ENCODE results near the gene FBLL1.

FBLL1 gene

GRCh38 chr5:168494057-168494555, 35.0 kb upstream of the FBLL1 start:
- H3K4me3 ChIP-seq (ENCODE audit: low read depth, low read length): no peak overlapping the region
- DNase-seq (ENCODE audit: low read depth): no peak
- TF ChIP-seq, protein P1, sequence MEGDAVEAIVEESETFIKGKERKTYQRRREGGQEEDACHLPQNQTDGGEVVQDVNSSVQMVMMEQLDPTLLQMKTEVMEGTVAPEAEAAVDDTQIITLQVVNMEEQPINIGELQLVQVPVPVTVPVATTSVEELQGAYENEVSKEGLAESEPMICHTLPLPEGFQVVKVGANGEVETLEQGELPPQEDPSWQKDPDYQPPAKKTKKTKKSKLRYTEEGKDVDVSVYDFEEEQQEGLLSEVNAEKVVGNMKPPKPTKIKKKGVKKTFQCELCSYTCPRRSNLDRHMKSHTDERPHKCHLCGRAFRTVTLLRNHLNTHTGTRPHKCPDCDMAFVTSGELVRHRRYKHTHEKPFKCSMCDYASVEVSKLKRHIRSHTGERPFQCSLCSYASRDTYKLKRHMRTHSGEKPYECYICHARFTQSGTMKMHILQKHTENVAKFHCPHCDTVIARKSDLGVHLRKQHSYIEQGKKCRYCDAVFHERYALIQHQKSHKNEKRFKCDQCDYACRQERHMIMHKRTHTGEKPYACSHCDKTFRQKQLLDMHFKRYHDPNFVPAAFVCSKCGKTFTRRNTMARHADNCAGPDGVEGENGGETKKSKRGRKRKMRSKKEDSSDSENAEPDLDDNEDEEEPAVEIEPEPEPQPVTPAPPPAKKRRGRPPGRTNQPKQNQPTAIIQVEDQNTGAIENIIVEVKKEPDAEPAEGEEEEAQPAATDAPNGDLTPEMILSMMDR (IDR thresholded peaks at IDR 0.05; ENCODE audit: low read depth, low read length, missing control alignments): no peak

DNA sequence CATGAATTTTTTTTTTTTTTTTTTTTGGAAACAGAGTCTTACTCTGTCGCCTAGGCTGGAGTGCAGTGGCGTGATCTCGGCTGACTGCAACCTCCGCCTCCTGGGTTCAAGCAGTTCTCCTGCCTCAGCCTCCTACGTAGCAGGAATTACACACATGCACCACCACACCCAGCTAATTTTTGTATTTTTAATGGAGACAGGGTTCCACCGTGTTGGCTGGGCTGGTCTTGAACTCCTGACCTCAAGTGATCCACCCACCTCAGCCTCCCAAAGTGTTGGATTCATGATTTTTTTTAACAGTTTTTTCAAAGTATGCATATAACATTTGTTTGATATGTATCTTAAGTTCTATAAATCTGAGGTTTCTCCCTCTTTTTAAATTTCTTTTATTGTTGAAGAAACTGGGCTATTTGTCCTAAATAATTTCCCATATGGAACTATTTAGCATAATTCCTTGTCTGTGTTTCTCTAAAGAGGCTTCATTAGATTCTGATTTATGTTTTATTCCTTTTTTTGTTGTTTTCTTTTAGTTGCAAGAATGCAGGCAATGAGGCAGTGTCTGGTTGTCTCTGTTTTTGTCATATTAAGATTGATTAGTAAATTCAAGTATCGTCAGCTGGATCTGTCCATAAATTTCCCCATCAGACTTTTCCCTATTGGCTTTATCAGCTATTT, 26.4 kb upstream of the FBLL1 start:
- TF ChIP-seq, protein P1 (IDR thresholded peaks at IDR 0.05; ENCODE audit: low read depth, low read length, missing control alignments): no peak
- no peak for DNase-seq (ENCODE audit: low read depth)

GRCh38 chr5:168513861-168514428, 15.2 kb upstream of the FBLL1 start:
- H3K4me3 ChIP-seq (ENCODE audit: low read depth, low read length): no peak overlapping the region
- DNase-seq (ENCODE audit: low read depth): no peak
- TF ChIP-seq, protein P1 (IDR thresholded peaks at IDR 0.05; ENCODE audit: low read depth, low read length, missing control alignments): no peak

More for the DNA sequence above, 26.4 kb upstream of the FBLL1 start:
- no peak overlapping the region for H3K4me3 ChIP-seq (ENCODE audit: low read depth, low read length)

DNA sequence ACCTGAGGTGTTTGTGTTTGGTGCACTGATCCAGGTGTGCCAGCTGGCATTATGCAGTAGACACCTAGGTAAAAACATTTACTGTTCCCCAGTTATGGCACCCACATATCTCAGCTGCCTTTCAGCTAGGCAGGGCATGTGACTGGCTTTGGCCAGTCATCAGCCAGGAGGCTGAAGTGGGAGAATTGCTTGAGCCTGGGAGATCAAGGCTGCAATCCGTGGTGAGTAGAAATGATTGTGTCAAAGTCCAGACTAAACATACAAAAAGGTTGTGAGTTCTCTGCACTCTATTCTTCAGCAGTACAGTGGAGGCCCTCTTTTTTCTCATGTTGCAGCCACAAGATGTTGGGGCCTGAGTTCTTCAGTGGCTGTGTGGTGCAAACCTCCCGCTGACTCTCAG, 3.2 kb upstream of the FBLL1 start:
- no peak overlapping the region for H3K4me3 ChIP-seq (ENCODE audit: low read depth, low read length)
- DNase-seq (ENCODE audit: low read depth): no peak
- TF ChIP-seq, protein P1 (IDR thresholded peaks at IDR 0.05; ENCODE audit: low read depth, low read length, missing control alignments): no peak

DNA sequence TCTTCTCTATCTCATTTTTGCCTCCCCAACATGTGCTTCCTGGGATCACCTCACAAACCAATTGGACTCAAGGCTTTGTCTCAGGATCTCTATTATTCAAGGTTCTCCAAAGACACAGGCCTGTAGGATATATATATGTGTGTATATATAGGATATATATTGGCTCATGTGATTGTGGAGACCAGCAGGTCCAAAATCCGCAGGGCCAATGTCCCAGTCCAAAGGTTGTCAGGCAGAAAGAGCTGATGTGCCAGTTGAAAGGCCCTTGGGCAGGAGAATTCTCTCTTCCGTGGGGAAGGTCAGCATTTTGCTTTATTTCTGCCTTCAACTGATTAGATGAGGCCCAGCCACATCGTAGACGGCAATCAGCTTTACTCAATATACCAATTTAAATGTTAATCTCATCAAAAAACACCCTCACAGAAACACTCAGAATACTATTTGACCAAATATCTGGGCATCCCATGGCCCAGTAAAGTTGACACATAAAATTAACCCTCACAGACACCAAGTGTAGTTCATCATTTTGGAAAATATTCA, 1.3 kb upstream of the FBLL1 start:
- TF ChIP-seq, protein P1 (IDR thresholded peaks at IDR 0.05; ENCODE audit: low read depth, low read length, missing control alignments): no peak
- no peak overlapping the region for H3K4me3 ChIP-seq (ENCODE audit: low read depth, low read length)
- DNase-seq (ENCODE audit: low read depth): no peak

DNA sequence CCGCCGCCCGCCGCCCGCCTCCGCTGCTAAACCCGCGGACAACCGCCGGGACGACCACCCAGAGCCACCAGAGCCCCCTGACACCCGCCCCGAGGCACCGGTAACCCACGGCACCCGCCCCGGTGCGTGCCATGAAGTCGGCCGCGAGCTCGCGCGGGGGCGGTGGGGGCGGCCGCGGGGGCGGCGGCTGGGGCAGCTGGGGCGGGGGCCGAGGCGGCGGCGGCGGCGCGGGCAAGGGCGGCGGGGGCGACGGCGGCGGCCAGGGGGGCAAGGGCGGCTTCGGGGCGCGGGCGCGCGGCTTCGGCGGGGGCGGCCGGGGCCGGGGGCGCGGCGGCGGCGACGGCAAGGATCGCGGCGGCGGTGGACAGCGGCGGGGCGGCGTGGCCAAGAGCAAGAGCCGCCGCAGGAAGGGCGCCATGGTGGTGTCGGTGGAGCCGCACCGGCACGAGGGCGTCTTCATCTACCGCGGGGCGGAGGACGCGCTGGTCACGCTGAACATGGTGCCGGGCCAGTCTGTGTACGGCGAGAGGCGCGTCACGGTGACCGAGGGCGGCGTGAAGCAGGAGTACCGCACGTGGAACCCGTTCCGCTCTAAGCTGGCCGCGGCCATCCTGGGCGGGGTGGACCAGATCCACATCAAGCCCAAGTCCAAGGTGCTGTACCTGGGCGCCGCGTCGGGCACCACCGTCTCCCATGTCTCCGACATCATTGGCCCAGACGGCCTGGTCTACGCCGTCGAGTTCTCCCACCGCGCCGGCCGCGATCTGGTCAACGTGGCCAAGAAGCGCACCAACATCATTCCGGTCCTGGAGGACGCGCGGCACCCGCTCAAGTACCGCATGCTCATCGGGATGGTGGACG, 499 bp downstream of the FBLL1 start:
- no peak for DNase-seq (ENCODE audit: low read depth)
- TF ChIP-seq, protein P1 (IDR thresholded peaks at IDR 0.05; ENCODE audit: low read depth, low read length, missing control alignments): no peak
- H3K4me3 ChIP-seq (ENCODE audit: low read depth, low read length): no peak overlapping the region
